SK-N-SH (cell line): ENCODE measurements around the gene PARK7. TPM values are rescaled to one million over a fixed set of nuclear protein-coding genes. Genes with fewer than 3 reads are reported as not detected.

ENCODE experiments used
- CTCF ChIA-PET: fragments of 300-600, 350-600 bp; formaldehyde crosslinking; extraction: SDS; loops from one replicate; lab custom pipeline; 2021; lab: Yijun Ruan, JAX
- POLR2A ChIA-PET: fragments of 350-600 bp; sonication (Branson Sonifier 250); formaldehyde crosslinking; extraction: SDS; loops from one replicate; lab custom pipeline; 2020; ENCODE audit warnings: antibody characterized with exemption, inconsistent platforms; lab: Yijun Ruan, JAX
- DNase-seq: peaks from one replicate; pipeline ENCODE4 v3.0.0; 2012
- H2AFZ ChIP-seq: fragments of 200-600 bp; sonication (generic); 2 replicates; pipeline ENCODE4 v1.8.1; 2016; ENCODE audit warnings: antibody characterized with exemption, mild to moderate bottlenecking, low read depth
- H3F3A ChIP-seq: fragments of 200-600 bp; sonication (generic); replicated peaks from 2 replicates; pipeline ENCODE3; 2016; ENCODE audit warnings: antibody characterized with exemption, mild to moderate bottlenecking; ENCODE audit not compliant: insufficient read depth
- H3K27ac ChIP-seq, 2 experiments: fragments of 200-500 bp in 1 of 2; fragments of 200-600 bp in 1 of 2; sonication (Bioruptor generic) in 1 of 2; sonication (generic), shearing (Covaris generic) in 1 of 2; 2 replicates each; pipeline versions ENCODE4 v1.5.1 to v1.6.1; 2014 to 2016; ENCODE audit warnings: low read depth in 2 of 2, inconsistent platforms in 1 of 2, low read length in 1 of 2, mild to moderate bottlenecking in 1 of 2, mixed read lengths in 1 of 2
- H3K27me3 ChIP-seq: fragments of 200-600 bp; sonication (generic), shearing (Covaris generic); 2 replicates; pipeline ENCODE4 v1.6.1; 2016; ENCODE audit warnings: mixed run types; ENCODE audit not compliant: insufficient read depth
- H3K36me3 ChIP-seq, 2 experiments: fragments of 200-500 bp in 1 of 2; fragments of 200-600 bp in 1 of 2; sonication (Bioruptor generic) in 1 of 2; sonication (generic) in 1 of 2; replicated peaks in 1 of 2; 2 replicates each; pipeline versions ENCODE3 to v1.5.1; 2014 to 2016; ENCODE audit warnings: low read length in 1 of 2, mild to moderate bottlenecking in 1 of 2; ENCODE audit not compliant: insufficient read depth in 2 of 2, control insufficient read depth in 1 of 2
- H3K4me1 ChIP-seq, 2 experiments: fragments of 200-500 bp in 1 of 2; fragments of 200-600 bp in 1 of 2; sonication (Bioruptor generic) in 1 of 2; sonication (generic), shearing (Covaris generic) in 1 of 2; 2 replicates each; pipeline versions ENCODE4 v1.5.1 to v1.6.1; 2014 to 2016; ENCODE audit warnings: low read depth in 1 of 2, low read length in 1 of 2, mixed run types in 1 of 2; ENCODE audit not compliant: insufficient read depth in 2 of 2, control insufficient read depth in 1 of 2
- H3K4me2 ChIP-seq: fragments of 200-600 bp; sonication (generic), shearing (Covaris generic); 2 replicates; pipeline ENCODE4 v1.6.1; 2017; ENCODE audit warnings: mixed run types
- H3K4me3 ChIP-seq, 2 experiments: fragments of 200-500 bp in 1 of 2; fragments of 200-600 bp in 1 of 2; sonication (Bioruptor generic) in 1 of 2; sonication (generic), shearing (Covaris generic) in 1 of 2; 2 replicates each; pipeline versions ENCODE4 v1.5.1 to v1.8.1; 2014 to 2016; ENCODE audit warnings: low read depth in 2 of 2, inconsistent platforms in 1 of 2, low read length in 1 of 2, mild to moderate bottlenecking in 1 of 2, mixed read lengths in 1 of 2, moderate library complexity in 1 of 2
- H3K79me2 ChIP-seq: fragments of 200-600 bp; sonication (generic); 2 replicates; pipeline ENCODE4 v1.8.1; 2017; ENCODE audit warnings: mild to moderate bottlenecking; ENCODE audit not compliant: insufficient read depth
- H3K9ac ChIP-seq: fragments of 200-600 bp; sonication (generic); 2 replicates; pipeline ENCODE4 v1.6.1; 2017; ENCODE audit warnings: mixed run types
- H3K9me2 ChIP-seq: fragments of 200-600 bp; sonication (generic); 2 replicates; pipeline ENCODE4 v1.6.1; 2017; ENCODE audit warnings: mixed run types
- H3K9me3 ChIP-seq: fragments of 200-600 bp; sonication (generic); 2 replicates; pipeline ENCODE4 v1.6.1; 2017; ENCODE audit warnings: mixed run types, mild to moderate bottlenecking, moderate library complexity
- H4K20me1 ChIP-seq: fragments of 200-600 bp; sonication (generic); 2 replicates; pipeline ENCODE4 v1.6.1; 2017; ENCODE audit warnings: mild to moderate bottlenecking, mixed run types; ENCODE audit not compliant: insufficient read depth
- CTCF ChIP-seq: fragments of 200-600 bp; sonication (generic); IDR thresholded peaks from 2 replicates; pipeline ENCODE4 v1.6.1; 2017; ENCODE audit warnings: antibody characterized with exemption, mild to moderate bottlenecking, moderate library complexity
- EZH2phosphoT487 ChIP-seq: fragments of 200-600 bp; sonication (generic); IDR thresholded peaks from 2 replicates; pipeline ENCODE4 v1.6.1; 2017; ENCODE audit warnings: low read depth, mixed run types, mild to moderate bottlenecking, antibody characterized with exemption, moderate library complexity, borderline replicate concordance
- FOXM1 ChIP-seq: IDR thresholded peaks from 2 replicates; pipeline ENCODE4 v1.4.0; 2012; ENCODE audit warnings: low read depth, mild to moderate bottlenecking
- GABPA ChIP-seq: IDR thresholded peaks from 2 replicates; pipeline ENCODE4 v1.4.0; 2012; ENCODE audit warnings: low read depth, mild to moderate bottlenecking
- GATA2 ChIP-seq: sonication (generic); formaldehyde crosslinking; IDR thresholded peaks from 2 replicates; pipeline ENCODE4 v1.5.0; 2020; ENCODE audit warnings: mild to moderate bottlenecking, missing genetic modification reagents
- MEF2A ChIP-seq: IDR thresholded peaks from 2 replicates; pipeline ENCODE4 v1.4.0; 2012; ENCODE audit warnings: low read depth, borderline replicate concordance
- MXI1 ChIP-seq: IDR thresholded peaks from 2 replicates; pipeline ENCODE4 v1.6.1; 2012; ENCODE audit warnings: mild to moderate bottlenecking, low read depth, low read length, improper control_type of control experiment
- NRF1 ChIP-seq: IDR thresholded peaks from 2 replicates; pipeline ENCODE4 v1.6.1; 2012; ENCODE audit warnings: low read depth, mild to moderate bottlenecking, low read length
- PBX3 ChIP-seq: IDR thresholded peaks from 2 replicates; pipeline ENCODE4; 2012
- RAD21 ChIP-seq: IDR thresholded peaks from 2 replicates; pipeline ENCODE4 v1.6.1; 2012; ENCODE audit warnings: mild to moderate bottlenecking, low read length
- RCOR1 ChIP-seq: fragments of 150-350 bp; IDR thresholded peaks from 2 replicates; pipeline ENCODE4 v1.6.1; 2017; ENCODE audit warnings: antibody characterized with exemption, low read length
- RFX5 ChIP-seq: IDR thresholded peaks from 2 replicates; pipeline ENCODE4 v1.6.1; 2012; ENCODE audit warnings: mild to moderate bottlenecking, improper control_type of control experiment, low read length
- RXRA ChIP-seq: IDR thresholded peaks from 2 replicates; pipeline ENCODE4 v1.4.0; 2012; ENCODE audit warnings: low read depth, mild to moderate bottlenecking, borderline replicate concordance
- TAF1 ChIP-seq: IDR thresholded peaks from 2 replicates; pipeline ENCODE4 v1.6.1; 2012; ENCODE audit warnings: low read depth, mild to moderate bottlenecking, low read length, moderate library complexity, borderline replicate concordance
- TCF12 ChIP-seq: IDR thresholded peaks from 2 replicates; pipeline ENCODE4 v1.4.0; 2012
- TEAD4 ChIP-seq: IDR thresholded peaks from 2 replicates; pipeline ENCODE4 v1.4.0; 2012; ENCODE audit warnings: mild to moderate bottlenecking, borderline replicate concordance; ENCODE audit not compliant: insufficient read depth
- USF2 ChIP-seq: fragments of 150-350 bp; IDR thresholded peaks from 2 replicates; pipeline ENCODE4 v1.6.1; 2017; ENCODE audit warnings: antibody characterized with exemption, low read length, low read depth, borderline replicate concordance
- YY1 ChIP-seq: IDR thresholded peaks from 2 replicates; pipeline ENCODE4 v1.4.0; 2012; ENCODE audit warnings: low read depth, mild to moderate bottlenecking
- WGBS: methylation state at CpG from one replicate; pipeline ENCODE4 v1.1.6; 2017; ENCODE audit warnings: low lambda C conversion rate; 5-methylcytosine and 5-hydroxymethylcytosine counted together
- polyA plus RNA-seq, 3 experiments: library from polyadenylated mRNA; depleted of rRNA; stranded (reverse); fragments of >200 nt; gene quantifications; 2 replicates each; pipeline ENCODE4 v1.2.3, GENCODE V29; 2012

The PARK7 gene
- polyA plus RNA-seq, 1 of the 3 experiments (the other 2 are of a cell fraction): 415 TPM

GRCh38 chr1:7971024-7971423, 9.5 kb downstream of the PARK7 start:
- Histone ChIP-seq H3K9ac (no peak overlapping the region), H3F3A (peaks cover 11% of the 10 kb centered on the region), H3K79me2 (peaks cover 48% of the 10 kb centered on the region), H3K4me1 (no peaks in the 10 kb centered on the region), H3K9me2 (no peaks in the 10 kb centered on the region), H4K20me1 (peaks cover 10% of the 10 kb centered on the region; the same call in 1 of the 2 replicates), H3K27ac (no peak overlapping the region), H3K4me2 (no peak overlapping the region), H3K36me3 (peaks cover 44 to 52% of the 10 kb centered on the region in 2 experiments), H3K27me3 (no peaks in the 10 kb centered on the region), H2AFZ (no peak overlapping the region), H3K9me3 (no peaks in the 10 kb centered on the region), H3K4me3 (no peak overlapping the region)
- POLR2A ChIA-PET: no interaction called here
- TF ChIP-seq RCOR1 (no peak), YY1 (no peak), TCF12 (no peak), RXRA (no peak), MEF2A (no peak), TAF1 (no peak), MXI1 (no peak), RAD21 (no peak), TEAD4 (no peak), EZH2phosphoT487 (no peak), CTCF (no peak), NRF1 (no peak), GATA2 (CRISPR knock-in tag) (no peak), PBX3 (no peak), FOXM1 (no peak), GABPA (no peak)
- CTCF ChIA-PET: interaction anchor here (1.9 kb wide), 1 partner anchor 44 kb away, joined by 10 read pairs; no protein-coding TSS in a partner anchor
- no peak for DNase-seq
- WGBS: 93% methylated on average over 6 of the region's 6 CpGs

GRCh38 chr1:7972285-7972684, 10.8 kb downstream of the PARK7 start:
- no peak overlapping the region for H3K4me2 ChIP-seq
- no peak for DNase-seq
- H3K4me3 ChIP-seq: no peak overlapping the region
- peaks cover 40% of the 10 kb centered on the region for H3K79me2 ChIP-seq
- no peaks in the 10 kb centered on the region for H3K4me1 ChIP-seq
- no peaks in the 10 kb centered on the region for H3K9me2 ChIP-seq
- peaks cover 7% of the 10 kb centered on the region; the same call in 1 of the 2 replicates for H4K20me1 ChIP-seq
- POLR2A ChIA-PET: no interaction called here
- H2AFZ ChIP-seq: no peak overlapping the region
- 95% methylated on average over 5 of the region's 5 CpGs for WGBS
- no peaks in the 10 kb centered on the region for H3K9me3 ChIP-seq
- TF ChIP-seq USF2 (no peak), RFX5 (no peak)
- peaks cover 39 to 41% of the 10 kb centered on the region in 2 experiments for H3K36me3 ChIP-seq
- CTCF ChIA-PET: interaction anchor here (0.7 to 6.0 kb wide), 4 partner anchors 12 to 342 kb away, joined by 3 to 74 read pairs (median 16); no protein-coding TSS in a partner anchor
- H3K27ac ChIP-seq: no peak overlapping the region
- H3K27me3 ChIP-seq: no peaks in the 10 kb centered on the region
- peaks cover 11% of the 10 kb centered on the region for H3F3A ChIP-seq
- H3K9ac ChIP-seq: no peak overlapping the region
